ENCODE data around the gene HOXA10. TPM values are rescaled to one million over a fixed set of nuclear protein-coding genes. Genes with fewer than 3 reads are reported as not detected.

Gene HOXA10
- total RNA-seq, 2 experiments from 2014 or later: not detected

- Mint-ChIP-seq H3K4me1 (peaks cover 6% of the 10 kb centered on the region), H3K36me3 (ENCODE audit: low read depth) (no peaks in the 10 kb centered on the region), H3K27me3 (peaks cover 92% of the 10 kb centered on the region), H3K9me3 (no peaks in the 10 kb centered on the region), H3K27ac (no peak overlapping the region), H3K4me3 (no peak overlapping the region)
- CTCF ChIA-PET: interaction anchor here (0.9 to 1.7 kb wide), 8 partner anchors 12 to 52 kb away, joined by 3 to 5 read pairs (median 3); partner anchors contain the start of gene HOXA10
- peak; percentile 40 for DNase-seq
- POLR2A ChIA-PET: no interaction called here
These were observed 36.4 kb upstream of the HOXA10 start for GRCh38 chr7:27210441-27211083.

- POLR2A ChIA-PET: interaction anchor here (0.6 kb wide), 1 partner anchor 9 kb away, joined by 3 read pairs; no protein-coding TSS in a partner anchor
- CTCF ChIA-PET: interaction anchor here (0.7 to 1.7 kb wide), 11 partner anchors 12 to 709 kb away, joined by 3 to 5 read pairs (median 3); partner anchors contain the start of gene HOXA10
- no peak overlapping the region for H3K27ac Mint-ChIP-seq
- H3K9me3 Mint-ChIP-seq: no peaks in the 10 kb centered on the region
- H3K36me3 Mint-ChIP-seq (ENCODE audit: low read depth): no peaks in the 10 kb centered on the region
- peaks cover 8% of the 10 kb centered on the region for H3K4me1 Mint-ChIP-seq
- DNase-seq: no peak
- H3K4me3 Mint-ChIP-seq: no peak overlapping the region
- peaks cover 93% of the 10 kb centered on the region for H3K27me3 Mint-ChIP-seq
These were observed 35.9 kb upstream of the HOXA10 start for GRCh38 chr7:27209933-27210440.

- Mint-ChIP-seq H3K4me1 (peaks cover 9% of the 10 kb centered on the region), H3K4me3 (no peak overlapping the region), H3K36me3 (ENCODE audit: low read depth) (peaks cover under 1% of the 10 kb centered on the region), H3K9me3 (no peaks in the 10 kb centered on the region), H3K27ac (no peak overlapping the region), H3K27me3 (peaks cover 93% of the 10 kb centered on the region)
- CTCF ChIA-PET: interaction anchor here (0.8 to 1.0 kb wide), 3 partner anchors 8 to 710 kb away, joined by 3 read pairs; no protein-coding TSS in a partner anchor
- DNase-seq: no peak
- POLR2A ChIA-PET: no interaction called here
These were observed 34.9 kb upstream of the HOXA10 start for GRCh38 chr7:27208998-27209397.

- H3K27me3 Mint-ChIP-seq: peaks cover 96% of the 10 kb centered on the region
- H3K9me3 Mint-ChIP-seq: no peaks in the 10 kb centered on the region
- H3K4me1 Mint-ChIP-seq: peaks cover 12% of the 10 kb centered on the region
- peaks cover 2% of the 10 kb centered on the region for H3K36me3 Mint-ChIP-seq (ENCODE audit: low read depth)
- ChIA-PET POLR2A (no interaction called here), CTCF (interaction anchor here (0.9 kb wide), 1 partner anchor 57 kb away, joined by 3 read pairs; no protein-coding TSS in a partner anchor)
- no peak overlapping the region for H3K4me3 Mint-ChIP-seq
- no peak for DNase-seq
- H3K27ac Mint-ChIP-seq: no peak overlapping the region
These were observed 33.3 kb upstream of the HOXA10 start for GRCh38 chr7:27207348-27207985.

- peak overlapping the region; percentile 68 for H3K27ac Mint-ChIP-seq
- DNase-seq: no peak
- POLR2A ChIA-PET: no interaction called here
These were observed 31.5 kb upstream of the HOXA10 start for GRCh38 chr7:27205325-27206280.

GRCh38 chr7:27204851-27205322 is 30.8 kb upstream of the HOXA10 start:
- Mint-ChIP-seq H3K36me3 (ENCODE audit: low read depth) (peaks cover 2% of the 10 kb centered on the region), H3K9me3 (no peaks in the 10 kb centered on the region), H3K4me3 (no peak overlapping the region), H3K27me3 (peaks cover 93% of the 10 kb centered on the region), H3K4me1 (peaks cover 16% of the 10 kb centered on the region), H3K27ac (no peak overlapping the region)
- ChIA-PET POLR2A (no interaction called here), CTCF (interaction anchor here (0.9 kb wide), 1 partner anchor 9 kb away, joined by 3 read pairs; no protein-coding TSS in a partner anchor)
- DNase-seq: no peak

More at GRCh38 chr7:27205325-27206280, 31.5 kb upstream of the HOXA10 start:
- CTCF ChIA-PET: interaction anchor here (0.9 kb wide), 1 partner anchor 9 kb away, joined by 3 read pairs; no protein-coding TSS in a partner anchor
- Mint-ChIP-seq H3K36me3 (ENCODE audit: low read depth) (peaks cover 2% of the 10 kb centered on the region), H3K9me3 (no peaks in the 10 kb centered on the region), H3K4me1 (peaks cover 17% of the 10 kb centered on the region), H3K27me3 (peaks cover 96% of the 10 kb centered on the region), H3K4me3 (no peak overlapping the region)

GRCh38 chr7:27203964-27204594 is 30.0 kb upstream of the HOXA10 start:
- POLR2A ChIA-PET: no interaction called here
- Mint-ChIP-seq H3K9me3 (no peaks in the 10 kb centered on the region), H3K27ac (no peak overlapping the region), H3K27me3 (peaks cover 90% of the 10 kb centered on the region), H3K36me3 (ENCODE audit: low read depth) (peaks cover 2% of the 10 kb centered on the region), H3K4me3 (no peak overlapping the region), H3K4me1 (peaks cover 18% of the 10 kb centered on the region)
- DNase-seq: no peak
- CTCF ChIA-PET: interaction anchor here (0.7 to 0.9 kb wide), 4 partner anchors 8 to 43 kb away, joined by 3 read pairs; no protein-coding TSS in a partner anchor

- ChIA-PET CTCF (interaction anchor here (0.7 to 0.9 kb wide), 2 partner anchors 14 to 42 kb away, joined by 3 read pairs; no protein-coding TSS in a partner anchor), POLR2A (no interaction called here)
- peaks cover 2% of the 10 kb centered on the region for H3K36me3 Mint-ChIP-seq (ENCODE audit: low read depth)
- H3K27me3 Mint-ChIP-seq: peaks cover 90% of the 10 kb centered on the region
- no peak overlapping the region for H3K4me3 Mint-ChIP-seq
- H3K9me3 Mint-ChIP-seq: no peaks in the 10 kb centered on the region
- no peak overlapping the region for H3K27ac Mint-ChIP-seq
- peaks cover 18% of the 10 kb centered on the region for H3K4me1 Mint-ChIP-seq
- DNase-seq: no peak
These were observed 29.3 kb upstream of the HOXA10 start for GRCh38 chr7:27203365-27203953.

- Mint-ChIP-seq H3K9me3 (no peaks in the 10 kb centered on the region), H3K4me3 (no peak overlapping the region), H3K27me3 (peaks cover 90% of the 10 kb centered on the region), H3K36me3 (ENCODE audit: low read depth) (peaks cover 2% of the 10 kb centered on the region), H3K4me1 (peaks cover 21% of the 10 kb centered on the region), H3K27ac (peak overlapping the region; percentile 41)
- POLR2A ChIA-PET: no interaction called here
- no peak for DNase-seq
- CTCF ChIA-PET: interaction anchor here (0.6 to 1.2 kb wide), 2 partner anchors 40 to 42 kb away, joined by 3 to 4 read pairs; no protein-coding TSS in a partner anchor
These were observed 28.7 kb upstream of the HOXA10 start for GRCh38 chr7:27202862-27203134.

- DNase-seq: no peak
- Mint-ChIP-seq H3K27me3 (peaks cover 90% of the 10 kb centered on the region), H3K9me3 (no peaks in the 10 kb centered on the region), H3K27ac (no peak overlapping the region), H3K4me3 (no peak overlapping the region), H3K4me1 (peaks cover 21% of the 10 kb centered on the region), H3K36me3 (ENCODE audit: low read depth) (peaks cover 2% of the 10 kb centered on the region)
- ChIA-PET CTCF (interaction anchor here (0.6 to 1.2 kb wide), 3 partner anchors 32 to 41 kb away, joined by 3 to 4 read pairs (median 3); no protein-coding TSS in a partner anchor), POLR2A (no interaction called here)
These were observed 28.1 kb upstream of the HOXA10 start for GRCh38 chr7:27202018-27202861.

GRCh38 chr7:27201580-27202017 is 27.5 kb upstream of the HOXA10 start:
- no peak for DNase-seq
- H3K27me3 Mint-ChIP-seq: peaks cover 89% of the 10 kb centered on the region
- ChIA-PET POLR2A (no interaction called here), CTCF (interaction anchor here (1.1 to 1.2 kb wide), 2 partner anchors 31 to 40 kb away, joined by 3 to 4 read pairs; no protein-coding TSS in a partner anchor)
- H3K4me3 Mint-ChIP-seq: no peak overlapping the region
- no peaks in the 10 kb centered on the region for H3K9me3 Mint-ChIP-seq
- peaks cover 21% of the 10 kb centered on the region for H3K4me1 Mint-ChIP-seq
- H3K27ac Mint-ChIP-seq: no peak overlapping the region
- H3K36me3 Mint-ChIP-seq (ENCODE audit: low read depth): peaks cover 2% of the 10 kb centered on the region
